HepG2 (cell line): ENCODE data around the gene TPPP2. TPM values are rescaled to one million over a fixed set of nuclear protein-coding genes. Genes with fewer than 3 reads are reported as not detected.
A peak's percentile ranks its signal among the peaks of the same experiment; 100 is the strongest.

Source experiments
- ATF1 ChIP-seq: IDR thresholded peaks from 2 replicates; pipeline ENCODE4 v1.6.1; 2016; ENCODE audit warnings: mild to moderate bottlenecking, control low read depth
- CTCF ChIP-seq: sonication (generic); formaldehyde crosslinking; IDR thresholded peaks from 2 replicates; pipeline ENCODE4 v1.5.0; 2020; ENCODE audit warnings: mild to moderate bottlenecking, missing genetic modification reagents, moderate library complexity
- HMGXB4 ChIP-seq, 2 experiments: sonication (generic) in 1 of 2; formaldehyde crosslinking in 1 of 2; IDR thresholded peaks; 2 replicates each; pipeline versions ENCODE4 v1.4.0 to v1.6.1; 2018 to 2020; ENCODE audit warnings: missing genetic modification reagents in 2 of 2, borderline replicate concordance in 1 of 2, low read depth in 1 of 2, mild to moderate bottlenecking in 1 of 2, missing biosample characterization in 1 of 2
- IKZF1 ChIP-seq: fragments of 450-650 bp; IDR thresholded peaks from 2 replicates; pipeline ENCODE4 v1.7.1; 2016
- KLF16 ChIP-seq, 2 experiments: sonication (generic) in 1 of 2; formaldehyde crosslinking in 1 of 2; IDR thresholded peaks; 2 replicates each; pipeline versions ENCODE4 v1.6.1 to v1.8.0; 2016 to 2023; ENCODE audit warnings: missing genetic modification reagents in 2 of 2, missing compliant biosample characterization in 1 of 2
- MZF1 ChIP-seq: sonication (generic); formaldehyde crosslinking; IDR thresholded peaks from 2 replicates; pipeline ENCODE4 v1.8.1; 2023; ENCODE audit warnings: mild to moderate bottlenecking, missing genetic modification reagents, borderline replicate concordance
- NFKBIZ ChIP-seq: IDR thresholded peaks from 2 replicates; pipeline ENCODE4 v1.6.1; 2018; ENCODE audit warnings: missing genetic modification reagents, missing compliant biosample characterization
- NFYB ChIP-seq: sonication (generic); formaldehyde crosslinking; IDR thresholded peaks from 2 replicates; pipeline ENCODE4 v1.4.0; 2020; ENCODE audit warnings: missing genetic modification reagents
- NR2F2 ChIP-seq: IDR thresholded peaks from 2 replicates; pipeline ENCODE4 v1.6.1; 2012; ENCODE audit warnings: low read depth, inconsistent platforms, borderline replicate concordance
- PITX1 ChIP-seq: sonication (generic); formaldehyde crosslinking; IDR thresholded peaks from 2 replicates; pipeline ENCODE4 v1.5.1; 2020; ENCODE audit warnings: mild to moderate bottlenecking, missing genetic modification reagents
- RARA ChIP-seq: IDR thresholded peaks from 2 replicates; pipeline ENCODE4 v1.6.1; 2016; ENCODE audit warnings: missing genetic modification reagents, missing compliant biosample characterization
- THAP11 ChIP-seq: IDR thresholded peaks from 2 replicates; pipeline ENCODE4 v1.6.1; 2016; ENCODE audit warnings: missing biosample characterization, missing genetic modification reagents
- ZBTB46 ChIP-seq: sonication (generic); formaldehyde crosslinking; IDR thresholded peaks from 2 replicates; pipeline ENCODE4 v1.4.0; 2020; ENCODE audit warnings: mild to moderate bottlenecking, missing genetic modification reagents, borderline replicate concordance
- ZBTB7A ChIP-seq: sonication (generic); formaldehyde crosslinking; IDR thresholded peaks from 2 replicates; pipeline ENCODE4 v1.8.0; 2022; ENCODE audit warnings: mild to moderate bottlenecking, missing genetic modification reagents
- ZNF543 ChIP-seq: sonication (generic); formaldehyde crosslinking; IDR thresholded peaks from 2 replicates; pipeline ENCODE4 v1.4.0; 2020; ENCODE audit warnings: mild to moderate bottlenecking, missing genetic modification reagents
- ZNF879 ChIP-seq: sonication (generic); formaldehyde crosslinking; IDR thresholded peaks from 2 replicates; pipeline ENCODE4 v1.8.1; 2023; ENCODE audit warnings: missing genetic modification reagents
- ZXDC ChIP-seq: sonication (generic); formaldehyde crosslinking; IDR thresholded peaks from 2 replicates; pipeline ENCODE4 v1.5.0; 2020; ENCODE audit warnings: mild to moderate bottlenecking, missing genetic modification reagents
- polyA plus RNA-seq, 8 experiments: library from polyadenylated mRNA; depleted of rRNA in 3 of 8; stranded (reverse) in 7 of 8; unstranded in 1 of 8; fragments of >200 nt; fragmentation: Illumina TruSeq in 4 of 8; extraction: Trizol in 4 of 8; gene quantifications; 2 replicates each; pipeline versions ENCODE4 v1.2.1 to v1.2.3, GENCODE V29; 2011 to 2016; ENCODE audit warnings: low read depth in 4 of 8, missing spikeins in 1 of 8, mixed read lengths in 1 of 8; ENCODE audit not compliant: insufficient read depth in 1 of 8
- total RNA-seq, 5 experiments: library from RNA; depleted of rRNA; stranded (reverse); fragments of >200 nt; fragmentation: Illumina TruSeq; extraction: Trizol; gene quantifications; 2 replicates each; pipeline ENCODE4 v1.2.3, GENCODE V29; 2016; ENCODE audit warnings: low read depth in 1 of 5

TPPP2 gene
- total and polyA plus RNA-seq, 2 of the 13 experiments (the other 11 are each of a cell fraction or from before 2014, with no cell fraction given): 0.58 to 4.2 TPM

GRCh38 chr14:21069388-21070082 lies 39.5 kb downstream of the TPPP2 start (continued):
- peak in 1 of 2 experiments; percentile 55; a peak in 2 of 4 replicates for TF ChIP-seq HMGXB4 (CRISPR knock-in tag; IDR thresholded peaks at IDR 0.05; ENCODE audit: borderline replicate concordance in 1 of 2, low read depth in 1 of 2)
- peak; percentile 76 for TF ChIP-seq ZBTB7A (CRISPR knock-in tag)
- TF ChIP-seq ZNF543 (CRISPR knock-in tag): peak; percentile 79
- 0 out of 2 replicates have a peak, but pooled peaks have one; percentile 28 for TF ChIP-seq ZXDC
- no peak for TF ChIP-seq MZF1 (CRISPR knock-in tag)
- peak; percentile 49; the same call in 1 of the 2 replicates for TF ChIP-seq THAP11 (CRISPR knock-in tag)
- no peak for TF ChIP-seq ATF1 (CRISPR knock-in tag)
- TF ChIP-seq RARA (CRISPR knock-in tag): peak; percentile 84
- no peak for TF ChIP-seq PITX1
- TF ChIP-seq CTCF (CRISPR knock-in tag): 0 out of 2 replicates have a peak, but pooled peaks have one; percentile 16
- peak in 1 of 2 experiments; percentile 12; a peak in 2 of 4 replicates for TF ChIP-seq KLF16 (CRISPR knock-in tag; IDR thresholded peaks at IDR 0.05)
- no peak for TF ChIP-seq IKZF1
- peak; percentile 75; the same call in 1 of the 2 replicates for TF ChIP-seq ZNF879 (CRISPR knock-in tag)
- peak; percentile 54; the same call in 1 of the 2 replicates for TF ChIP-seq NR2F2
- no peak; the same call in 1 of the 2 replicates for TF ChIP-seq NFKBIZ
- peak; percentile 91; the same call in 1 of the 2 replicates for TF ChIP-seq ZBTB46 (CRISPR knock-in tag)
- TF ChIP-seq NFYB: 0 out of 2 replicates have a peak, but pooled peaks have one; percentile 16
